ENCODE data around the gene ZBTB21. TPM values are rescaled to one million over a fixed set of nuclear protein-coding genes. Genes with fewer than 3 reads are reported as not detected.

Gene ZBTB21
- total RNA-seq, 1 experiment from 2014 or later = 18.1 TPM

DNA sequence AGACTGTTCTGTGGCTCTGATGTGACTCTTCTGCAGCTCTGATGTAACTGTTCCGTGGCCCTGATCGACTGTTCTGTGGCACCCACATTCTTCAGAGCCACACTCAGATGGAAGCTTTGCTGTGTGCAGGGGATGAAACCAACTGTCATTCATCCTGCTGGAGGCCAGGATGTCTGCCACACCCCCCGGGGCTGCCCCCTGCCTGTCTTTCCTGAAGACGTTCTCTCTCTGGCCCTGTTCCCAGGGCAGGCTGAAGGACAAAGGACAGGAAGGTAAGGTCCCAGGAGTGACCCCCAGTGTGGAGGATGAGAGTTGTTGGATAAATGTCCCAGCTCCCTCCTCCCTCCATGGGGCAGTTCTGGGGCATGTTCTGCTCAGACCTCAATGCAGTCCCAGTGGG is 31.6 kb upstream of the ZBTB21 start:
- Histone ChIP-seq H3K23me2 (ENCODE audit: insufficient read length, low read depth, low read length, poor library complexity, severe bottlenecking) (no peaks in the 10 kb centered on the region), H2AK5ac (ENCODE audit: insufficient read length, low read length) (no peak overlapping the region), H3K4ac (ENCODE audit: low read depth, low read length) (no peak overlapping the region), H4K91ac (ENCODE audit: insufficient read length, low read depth, low read length) (no peak overlapping the region), H3K4me1 (ENCODE audit: insufficient read depth, low read length) (no peaks in the 10 kb centered on the region), H3K4me2 (ENCODE audit: insufficient read depth, insufficient read length, low read length) (no peak overlapping the region), H3K23ac (ENCODE audit: insufficient read length, low read depth, low read length) (no peak overlapping the region), H2BK120ac (ENCODE audit: low read depth, low read length, poor library complexity, severe bottlenecking) (no peak overlapping the region), H3K9ac (ENCODE audit: extremely low read depth, insufficient read length, low read length) (no peak overlapping the region), H4K20me1 (ENCODE audit: control insufficient read depth, insufficient read depth, insufficient read length) (no peaks in the 10 kb centered on the region), H3K56ac (ENCODE audit: insufficient read length, low read depth, low read length) (no peak overlapping the region), H3K27ac (ENCODE audit: insufficient read length, low read depth, low read length) (no peak overlapping the region), H2AFZ (ENCODE audit: low read length) (no peak overlapping the region), H3T11ph (ENCODE audit: low read length) (no peak overlapping the region), H3K79me2 (ENCODE audit: insufficient read depth, low read length) (no peaks in the 10 kb centered on the region), H3K79me1 (ENCODE audit: insufficient read depth, low read depth, low read length, poor library complexity, severe bottlenecking) (no peaks in the 10 kb centered on the region), H3K9me3 (ENCODE audit: control insufficient read depth, low read depth, low read length) (no peaks in the 10 kb centered on the region), H2BK12ac (ENCODE audit: insufficient read length, low read depth, low read length) (no peak overlapping the region), H3K27me3 (ENCODE audit: insufficient read depth, low read length) (no peaks in the 10 kb centered on the region), H2BK15ac (ENCODE audit: low read depth, low read length) (no peak overlapping the region), H3K14ac (ENCODE audit: insufficient read depth, low read length) (no peak overlapping the region), H4K8ac (replicated peaks; ENCODE audit: insufficient read length, low read depth, low read length) (no peak overlapping the region), H3K18ac (ENCODE audit: insufficient read length, low read depth, low read length) (no peak overlapping the region), H2BK5ac (ENCODE audit: insufficient read length, low read length) (no peak overlapping the region), H4K5ac (ENCODE audit: insufficient read length, low read depth, low read length) (no peak overlapping the region), H2BK20ac (ENCODE audit: low read depth, low read length, poor library complexity, severe bottlenecking) (no peak overlapping the region)
- no CpG with 5 or more reads among the region's 4 CpGs for WGBS (ENCODE audit: extremely low coverage, insufficient read length, low lambda C conversion rate)
- H3K9me3 Mint-ChIP-seq = peaks cover 0 to 4% of the 10 kb centered on the region in 2 experiments; a peak in 1 of 5 replicates
- no peak overlapping the region for H3K27ac Mint-ChIP-seq
- H3K4me3 Mint-ChIP-seq = no peak overlapping the region
- no peak for DNase-seq
- H3K36me3 Mint-ChIP-seq (ENCODE audit: insufficient read depth in 1 of 3, low read depth in 3 of 3) = no peaks in the 10 kb centered on the region; a peak in 1 of 7 replicates
- peaks cover 11% of the 10 kb centered on the region for H3K27me3 Mint-ChIP-seq (ENCODE audit: low read depth)
- H3K4me1 Mint-ChIP-seq = peaks cover 10 to 14% of the 10 kb centered on the region in 2 experiments
- TF ChIP-seq, protein P1, sequence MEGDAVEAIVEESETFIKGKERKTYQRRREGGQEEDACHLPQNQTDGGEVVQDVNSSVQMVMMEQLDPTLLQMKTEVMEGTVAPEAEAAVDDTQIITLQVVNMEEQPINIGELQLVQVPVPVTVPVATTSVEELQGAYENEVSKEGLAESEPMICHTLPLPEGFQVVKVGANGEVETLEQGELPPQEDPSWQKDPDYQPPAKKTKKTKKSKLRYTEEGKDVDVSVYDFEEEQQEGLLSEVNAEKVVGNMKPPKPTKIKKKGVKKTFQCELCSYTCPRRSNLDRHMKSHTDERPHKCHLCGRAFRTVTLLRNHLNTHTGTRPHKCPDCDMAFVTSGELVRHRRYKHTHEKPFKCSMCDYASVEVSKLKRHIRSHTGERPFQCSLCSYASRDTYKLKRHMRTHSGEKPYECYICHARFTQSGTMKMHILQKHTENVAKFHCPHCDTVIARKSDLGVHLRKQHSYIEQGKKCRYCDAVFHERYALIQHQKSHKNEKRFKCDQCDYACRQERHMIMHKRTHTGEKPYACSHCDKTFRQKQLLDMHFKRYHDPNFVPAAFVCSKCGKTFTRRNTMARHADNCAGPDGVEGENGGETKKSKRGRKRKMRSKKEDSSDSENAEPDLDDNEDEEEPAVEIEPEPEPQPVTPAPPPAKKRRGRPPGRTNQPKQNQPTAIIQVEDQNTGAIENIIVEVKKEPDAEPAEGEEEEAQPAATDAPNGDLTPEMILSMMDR (conservative IDR thresholded peaks at IDR 0.05) = no peak
